B cell (primary cell): ENCODE measurements around the gene ZNF611. TPM values are rescaled to one million over a fixed set of nuclear protein-coding genes. Genes with fewer than 3 reads are reported as not detected.
"Not testable (repeated sequence)": the region's sequence is repeated elsewhere in the genome, so short reads cannot be mapped to it uniquely, and the experiment has no call there.

Experiments used
- ATAC-seq: fragments of 200-7000 bp; cut with Tn5 transposase; one replicate; pipeline ENCODE4 v1.10.0; 2021; ENCODE audit warnings: low read depth, mild to moderate bottlenecking, moderate number of reproducible peaks, moderate library complexity
- CTCF ChIA-PET: fragments of 350-600 bp; sonication (Branson Sonifier 250); formaldehyde crosslinking; loops from one replicate; lab custom pipeline; 2021; ENCODE audit warnings: antibody characterized with exemption, inconsistent platforms; lab: Charles Lee
- POLR2A ChIA-PET: fragments of 350-600 bp; sonication (Branson Sonifier 250); formaldehyde crosslinking; loops from one replicate; lab custom pipeline; 2021; ENCODE audit warnings: antibody characterized with exemption; lab: Charles Lee
- DNase-seq: peaks from one replicate; pipeline ENCODE4 v3.0.0; 2013
- H2AFZ ChIP-seq: 2 replicates; pipeline ENCODE4 v1.6.1; 2012; ENCODE audit warnings: mild to moderate bottlenecking, low read depth, low read length; ENCODE audit not compliant: insufficient read depth, poor library complexity, severe bottlenecking
- H3K27ac ChIP-seq, 2 donors: 1 replicate in 1 of 2; 2 replicates in 1 of 2; pipeline ENCODE4 v1.5.1; 2012 to 2013; ENCODE audit warnings: low read length in 2 of 2, mild to moderate bottlenecking in 2 of 2, moderate library complexity in 1 of 2
- H3K27me3 ChIP-seq, 4 experiments: fragments of 200-600 bp in 1 of 4; sonication (generic) in 1 of 4; replicated peaks in 1 of 4; 1 replicate in 2 of 4; 2 replicates in 2 of 4; pipeline versions ENCODE4 v1.6.1 to v1.7.0; 2013 to 2016; ENCODE audit warnings: low read length in 3 of 4, mild to moderate bottlenecking in 2 of 4, mixed read lengths in 1 of 4, moderate library complexity in 1 of 4; ENCODE audit not compliant: insufficient read depth in 4 of 4, control insufficient read depth in 3 of 4; ENCODE audit errors: control extremely low read depth in 1 of 4
- H3K36me3 ChIP-seq, 2 experiments: replicated peaks in 1 of 2; 1 replicate in 1 of 2; 2 replicates in 1 of 2; pipeline versions ENCODE4 v1.6.1 to v1.7.1; 2013; ENCODE audit warnings: low read length in 1 of 2; ENCODE audit not compliant: insufficient read depth in 2 of 2, control insufficient read depth in 1 of 2; ENCODE audit errors: control extremely low read depth in 1 of 2, extremely low read depth in 1 of 2
- H3K4me1 ChIP-seq, 2 donors: fragments of 200-600 bp in 1 of 2; sonication (generic) in 1 of 2; 1 replicate in 1 of 2; 2 replicates in 1 of 2; pipeline versions ENCODE4 v1.5.1 to v1.6.1; 2013 to 2017; ENCODE audit warnings: low read length in 2 of 2; ENCODE audit not compliant: control insufficient read depth in 2 of 2, insufficient read depth in 2 of 2
- H3K4me2 ChIP-seq: replicated peaks from 2 replicates; pipeline ENCODE3; 2012; ENCODE audit warnings: mild to moderate bottlenecking, low read depth, low read length; ENCODE audit not compliant: poor library complexity, severe bottlenecking
- H3K4me3 ChIP-seq, 5 experiments: fragments of 200-600 bp in 1 of 5; sonication (generic) in 1 of 5; 1 replicate in 3 of 5; 2 replicates in 2 of 5; pipeline versions ENCODE4 v1.5.1 to v1.7.0; 2011 to 2016; ENCODE audit warnings: low read length in 4 of 5, mild to moderate bottlenecking in 4 of 5, low read depth in 2 of 5, control low read depth in 1 of 5, moderate library complexity in 1 of 5; ENCODE audit not compliant: insufficient read depth in 1 of 5; ENCODE audit errors: control extremely low read depth in 1 of 5, extremely low read depth in 1 of 5
- H3K79me2 ChIP-seq: fragments of 200-600 bp; sonication (generic); one replicate; pipeline ENCODE4 v1.6.0; 2016; ENCODE audit warnings: low read length; ENCODE audit not compliant: control insufficient read depth, insufficient read depth
- H3K9ac ChIP-seq: fragments of 200-600 bp; sonication (generic); 2 replicates; pipeline ENCODE4 v1.6.1; 2017; ENCODE audit warnings: mild to moderate bottlenecking, low read length, moderate library complexity
- H3K9me3 ChIP-seq, 3 donors: one replicate each; pipeline versions ENCODE4 v1.6.1 to v1.7.1; 2013; ENCODE audit warnings: low read length in 2 of 3; ENCODE audit not compliant: control insufficient read depth in 2 of 3, insufficient read depth in 1 of 3; ENCODE audit errors: control extremely low read depth in 1 of 3
- H4K20me1 ChIP-seq: 2 replicates; pipeline ENCODE4 v1.6.0; 2012; ENCODE audit warnings: mild to moderate bottlenecking, low read length; ENCODE audit not compliant: insufficient read depth, control insufficient read depth, poor library complexity, severe bottlenecking
- H3K27ac Mint-ChIP-seq: one replicate; pipeline ENCODE4 v1.8.0; 2021; ENCODE audit warnings: mixed read lengths
- H3K27me3 Mint-ChIP-seq: one replicate; pipeline ENCODE4 v1.8.0; 2021; ENCODE audit warnings: mixed read lengths
- H3K4me1 Mint-ChIP-seq: one replicate; pipeline ENCODE4 v1.8.0; 2021; ENCODE audit warnings: mixed read lengths
- H3K4me3 Mint-ChIP-seq: one replicate; pipeline ENCODE4 v1.8.0; 2021; ENCODE audit warnings: mixed read lengths
- H3K9me3 Mint-ChIP-seq: one replicate; pipeline ENCODE4 v1.8.0; 2022; ENCODE audit warnings: mixed read lengths; ENCODE audit not compliant: insufficient read depth
- CTCF ChIP-seq: fragments of 200-600 bp; IDR thresholded peaks from one replicate; pipeline ENCODE4 v1.8.0; 2022; ENCODE audit warnings: antibody characterized with exemption, mild to moderate bottlenecking
- EZH2 ChIP-seq: IDR thresholded peaks from 2 replicates; pipeline ENCODE4 v1.6.1; 2012; ENCODE audit warnings: borderline replicate concordance, low read depth, mild to moderate bottlenecking, moderate library complexity, low read length; ENCODE audit not compliant: insufficient read depth, poor library complexity, severe bottlenecking
- WGBS: methylation state at CpG from one replicate; pipeline ENCODE4 v1.1.5; 2013; ENCODE audit warnings: missing lambda C conversion rate; ENCODE audit not compliant: insufficient coverage; 5-methylcytosine and 5-hydroxymethylcytosine counted together
- intact Hi-C: fragments of 100-400 bp; cut with micrococcal nuclease; formaldehyde crosslinking; loops from one replicate; pipeline ENCODE4 v1.10.0; 2022
- polyA plus RNA-seq: library from polyadenylated mRNA; depleted of rRNA; stranded (reverse); fragments of >200 nt; gene quantifications from 2 replicates; pipeline ENCODE4 v1.2.3, GENCODE V29; 2012
- total RNA-seq, 2 donors: library from RNA; stranded (reverse); fragments of 120-200 nt in 1 of 2; gene quantifications; 1 replicate in 1 of 2; 2 replicates in 1 of 2; pipeline versions ENCODE4 v1.2.3 to v1.2.4, GENCODE V29; 2013 to 2022

The ZNF611 gene
- total and polyA plus RNA-seq, 2 donors (not counting 1 experiment from before 2014, with no cell fraction given), result 10.2 to 51.5 TPM

GRCh38 chr19:52723907-52724598, 10.8 kb downstream of the ZNF611 start:
- POLR2A ChIA-PET, H3K9me3 Mint-ChIP-seq, H3K27ac ChIP-seq, H4K20me1 ChIP-seq, DNase-seq, CTCF ChIA-PET, H3K27me3 ChIP-seq, H3K27me3 Mint-ChIP-seq, ATAC-seq, H3K9ac ChIP-seq, H3K4me2 ChIP-seq, H3K4me3 ChIP-seq, H3K27ac Mint-ChIP-seq, H3K4me1 ChIP-seq, H3K4me1 Mint-ChIP-seq, H2AFZ ChIP-seq, H3K4me3 Mint-ChIP-seq, intact Hi-C loops: not testable (repeated sequence)
- Histone ChIP-seq H3K36me3 (peaks cover 0 to 45% of the 10 kb centered on the region in 2 experiments), H3K79me2 (peaks cover 14% of the 10 kb centered on the region), H3K9me3 (peaks cover 0 to 30% (median 6%) of the 10 kb centered on the region in 3 donors)
- WGBS, result 97% methylated on average over 8 of the region's 9 CpGs

- no peaks in the 10 kb centered on the region for H3K27me3 Mint-ChIP-seq
- H3K9ac ChIP-seq, result no peak overlapping the region
- H3K27ac Mint-ChIP-seq, result no peak overlapping the region
- no peak overlapping the region for H3K4me3 Mint-ChIP-seq
- CTCF ChIA-PET, result no interaction called here
- peaks cover 0 to 31% of the 10 kb centered on the region in 2 experiments for H3K36me3 ChIP-seq
- DNase-seq (no peak), ATAC-seq (no peak)
- no CpG with 5 or more reads among the region's 7 CpGs for WGBS
- H2AFZ ChIP-seq, result no peak overlapping the region
- peaks cover 0 to 33% (median 6%) of the 10 kb centered on the region in 3 donors for H3K9me3 ChIP-seq
- H3K9me3 Mint-ChIP-seq, result no peaks in the 10 kb centered on the region
- H3K4me3 ChIP-seq, result no peak overlapping the region
- TF ChIP-seq EZH2 (no peak), CTCF (no peak)
- no peaks in the 10 kb centered on the region for H4K20me1 ChIP-seq
- no peak overlapping the region for H3K27ac ChIP-seq
- peaks cover 2% of the 10 kb centered on the region for H3K4me1 Mint-ChIP-seq
- H3K79me2 ChIP-seq, result peaks cover 2% of the 10 kb centered on the region
- intact Hi-C loops, result no loop called here
- H3K4me1 ChIP-seq, result no peaks in the 10 kb centered on the region
- POLR2A ChIA-PET, result no interaction called here
- H3K27me3 ChIP-seq, result no peaks in the 10 kb centered on the region
- no peak overlapping the region for H3K4me2 ChIP-seq
Observed at GRCh38 chr19:52722062-52723003, 12.5 kb downstream of the ZNF611 start.

GRCh38 chr19:52720541-52720940, 14.3 kb downstream of the ZNF611 start:
- peaks cover 0 to 20% of the 10 kb centered on the region in 2 experiments for H3K36me3 ChIP-seq
- DNase-seq, H3K27ac Mint-ChIP-seq, H2AFZ ChIP-seq, H3K4me1 Mint-ChIP-seq, H3K4me2 ChIP-seq, H3K27me3 Mint-ChIP-seq, H3K4me1 ChIP-seq, H3K9ac ChIP-seq, H3K79me2 ChIP-seq, H3K4me3 ChIP-seq, H3K4me3 Mint-ChIP-seq, H3K27ac ChIP-seq, CTCF ChIA-PET, intact Hi-C loops, H3K9me3 Mint-ChIP-seq, H3K27me3 ChIP-seq, ATAC-seq, H4K20me1 ChIP-seq, POLR2A ChIA-PET: not testable (repeated sequence)
- WGBS, result 98% methylated on average over 21 of the region's 21 CpGs
- H3K9me3 ChIP-seq, result peaks cover 0 to 28% (median 6%) of the 10 kb centered on the region in 3 donors
